ENCODE results near the gene CALHM4.

GRCh38 chr6:116572162-116572561 lies 18.6 kb downstream of the CALHM4 start:
- TF ChIP-seq RNF2 (IDR thresholded peaks at IDR 0.05; ENCODE audit: borderline replicate concordance, low read depth, low read length, missing control alignments, poor library complexity, severe bottlenecking): no peak
- no peak for TF ChIP-seq TAF1 (IDR thresholded peaks at IDR 0.05; ENCODE audit: low read depth, low read length)
- no peak for TF ChIP-seq POLR2AphosphoS5 (IDR thresholded peaks at IDR 0.05; ENCODE audit: low read depth, low read length)
- no peak for TF ChIP-seq KDM1A (IDR thresholded peaks at IDR 0.05; ENCODE audit: borderline replicate concordance, low read length)
- TF ChIP-seq CREB1 (IDR thresholded peaks at IDR 0.05): no peak
- no peak for TF ChIP-seq POLR2A (IDR thresholded peaks at IDR 0.05; ENCODE audit: control extremely low read depth in 1 of 2, low read depth in 2 of 2, low read length in 2 of 2)
- no peak for TF ChIP-seq RFX5 (IDR thresholded peaks at IDR 0.05; ENCODE audit: borderline replicate concordance, low read depth, low read length)
- TF ChIP-seq HDAC2 (IDR thresholded peaks at IDR 0.05; ENCODE audit: borderline replicate concordance in 1 of 2, low read depth in 2 of 2, low read length in 2 of 2): no peak
- no peak for TF ChIP-seq BCL11A (IDR thresholded peaks at IDR 0.05; ENCODE audit: low read depth in 2 of 2, low read length in 2 of 2)
- TF ChIP-seq ATF3 (IDR thresholded peaks at IDR 0.05; ENCODE audit: insufficient read depth, low read depth, low read length): no peak
- no peak for TF ChIP-seq EZH2 (IDR thresholded peaks at IDR 0.05; ENCODE audit: low read depth, low read length, severe bottlenecking)
- no peak for TF ChIP-seq EP300 (IDR thresholded peaks at IDR 0.05; ENCODE audit: borderline replicate concordance in 1 of 2, low read depth in 2 of 2, low read length in 2 of 2)
